CD4-positive, alpha-beta T cell treated with Interleukin-15 for 1 hour (primary cell): Measurements from ENCODE around the gene MYO1D.
A peak's percentile ranks its signal among the peaks of the same experiment; 100 is the strongest.
"Not testable (repeated sequence)": the region's sequence is repeated elsewhere in the genome, so short reads cannot be mapped to it uniquely, and the experiment has no call there.

ENCODE experiments used
- DNase-seq: peaks from one replicate; pipeline ENCODE4 v3.0.0-alpha.2; 2020

MYO1D gene

DNA sequence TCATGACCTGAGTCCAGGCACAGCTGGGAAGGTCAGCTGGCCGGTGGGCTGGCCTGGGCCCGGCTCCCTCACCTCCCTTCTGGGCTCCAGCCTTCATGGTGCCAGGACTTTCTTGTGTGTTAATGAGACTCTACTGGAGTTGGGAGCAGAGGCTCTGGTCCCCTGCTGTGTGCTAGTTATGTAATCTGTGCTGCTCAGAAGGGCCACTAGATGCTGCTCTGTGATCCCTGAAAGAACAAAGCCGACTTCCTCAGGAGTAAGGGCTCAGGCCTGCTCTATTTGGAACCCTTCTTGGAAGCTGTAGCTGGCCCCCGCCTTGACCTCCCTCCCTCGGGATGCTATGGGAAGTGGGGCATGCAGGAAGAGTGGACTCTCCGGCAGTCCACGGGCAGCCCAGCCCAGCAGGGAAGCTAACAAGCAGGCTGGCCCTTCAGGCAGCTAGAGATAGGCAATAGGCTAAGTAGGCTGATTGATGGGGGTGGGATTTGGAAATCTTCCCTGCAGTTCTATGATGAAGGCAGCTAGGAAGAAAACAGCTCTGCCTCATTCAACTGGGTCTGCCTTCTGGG, 393.4 kb downstream of the MYO1D start:
- peak; percentile 54 for DNase-seq

DNA sequence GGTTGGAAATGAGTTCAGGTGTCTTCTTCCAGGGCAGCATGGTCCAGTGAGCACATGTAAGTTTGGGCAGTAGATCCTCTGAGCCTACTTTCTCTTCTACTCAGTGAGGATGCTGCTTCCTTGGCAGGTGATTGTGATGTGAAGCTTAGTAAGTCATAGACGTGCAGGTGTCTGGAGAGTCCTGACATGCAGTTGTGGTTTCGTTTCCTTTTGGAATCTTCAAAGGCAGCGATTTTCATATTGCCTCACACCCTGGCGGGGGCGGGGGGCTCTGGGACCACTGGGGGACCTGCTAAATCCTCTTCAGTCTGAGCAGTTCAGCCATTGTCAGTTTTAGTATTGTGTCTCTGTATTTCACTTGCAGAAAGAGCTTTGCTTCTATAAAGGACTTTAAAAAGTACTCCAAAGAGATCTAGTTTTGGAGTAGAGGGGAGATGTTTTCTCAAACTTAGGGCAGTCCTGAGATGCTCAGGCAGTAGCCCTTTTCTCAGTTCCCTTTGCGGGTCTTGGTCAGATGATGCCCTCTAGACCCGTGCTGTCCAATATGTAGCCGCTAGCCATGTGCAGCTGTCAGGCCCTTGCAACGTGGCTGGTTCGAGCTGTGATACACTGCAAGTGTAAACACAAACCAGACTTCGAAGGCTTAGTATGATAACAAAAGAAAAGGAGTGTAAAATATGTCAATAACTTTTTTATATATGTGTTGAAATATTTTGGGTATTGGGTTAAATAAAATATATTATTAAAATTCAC, 394.2 kb downstream of the MYO1D start:
- DNase-seq: no peak

DNA sequence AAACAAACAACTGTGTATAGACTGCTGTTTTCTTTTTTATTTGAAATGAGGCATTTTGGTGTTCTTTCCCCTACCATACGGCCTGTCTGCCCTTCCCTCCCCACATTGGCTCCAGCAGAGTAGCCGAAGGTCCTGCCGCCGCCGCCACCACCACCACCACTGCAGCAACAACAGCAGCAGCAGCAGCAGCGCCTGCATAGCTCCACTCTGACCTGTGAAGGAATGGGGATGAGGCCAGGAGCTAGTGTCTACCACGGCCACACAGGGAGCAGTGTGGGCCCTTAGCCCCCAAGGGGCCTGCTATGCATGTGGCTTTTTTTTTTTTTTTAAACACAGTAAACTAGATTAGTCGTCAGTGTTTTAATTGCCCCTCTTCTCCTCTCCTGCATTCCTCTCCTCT, 395.7 kb downstream of the MYO1D start:
- no peak for DNase-seq

DNA sequence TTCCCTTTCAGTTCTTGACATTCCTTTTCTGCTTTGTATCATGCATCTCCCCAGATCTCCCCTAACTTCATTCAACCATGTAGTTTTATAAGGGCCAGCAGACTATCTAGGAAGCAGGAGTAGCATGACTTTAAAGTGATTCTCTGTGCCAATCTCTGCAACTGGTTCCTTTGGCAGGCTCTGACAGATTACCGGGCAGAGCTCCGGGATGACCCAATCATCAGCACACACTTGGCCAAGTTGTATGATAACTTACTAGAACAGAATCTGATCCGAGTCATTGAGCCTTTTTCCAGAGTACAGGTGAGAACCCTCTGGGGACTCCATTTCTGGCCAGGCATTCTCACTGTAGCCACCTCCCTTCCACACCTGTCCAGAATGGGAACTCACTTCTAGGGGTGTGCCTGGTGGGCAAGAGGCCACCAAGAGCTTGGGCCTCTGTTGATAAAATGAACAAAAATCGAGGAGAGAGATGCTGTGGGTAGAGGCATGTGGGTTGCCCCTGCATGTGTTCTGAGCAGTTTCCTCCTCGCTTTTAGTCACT, 397.8 kb downstream of the MYO1D start:
- no peak for DNase-seq

DNA sequence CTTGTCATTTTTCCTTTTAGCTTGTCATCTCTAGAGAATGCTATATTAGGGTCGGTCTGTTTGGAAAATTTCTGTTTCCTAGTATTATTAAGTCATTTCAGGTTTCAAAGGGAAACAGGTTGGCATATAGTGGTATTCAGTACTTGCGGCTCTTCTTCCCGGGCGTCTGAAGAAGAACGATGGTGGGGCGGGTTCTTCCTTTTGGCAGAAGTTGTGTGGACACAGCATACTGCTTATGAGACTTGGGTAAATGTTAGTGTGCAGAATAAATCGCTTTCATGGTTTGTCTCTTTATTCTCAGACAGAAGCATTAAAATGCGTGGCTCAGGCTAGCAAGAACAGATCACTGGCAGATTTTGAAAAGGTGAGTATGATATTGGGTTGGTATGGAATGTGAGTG, 399.7 kb downstream of the MYO1D start:
- DNase-seq: no peak

DNA sequence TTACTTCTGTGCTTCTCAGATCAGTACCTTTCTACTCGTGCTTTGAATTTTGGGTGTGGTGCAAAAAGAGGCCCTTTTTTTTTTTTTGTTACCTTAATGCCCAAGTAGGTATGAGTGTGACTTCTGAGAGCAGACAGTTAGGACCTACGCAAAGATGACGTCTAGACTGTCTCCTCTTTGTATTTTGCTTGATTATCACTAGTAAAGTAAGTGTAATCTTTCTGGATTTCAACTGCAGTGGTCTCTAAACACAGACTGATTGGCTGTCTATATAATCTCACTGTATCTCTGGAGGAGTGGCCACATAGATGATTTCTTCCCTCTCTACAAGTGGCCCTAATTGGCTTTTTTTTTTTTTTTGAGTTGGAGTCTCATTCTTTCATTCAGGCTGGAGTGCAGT, 401.7 kb downstream of the MYO1D start:
- no peak for DNase-seq

DNA sequence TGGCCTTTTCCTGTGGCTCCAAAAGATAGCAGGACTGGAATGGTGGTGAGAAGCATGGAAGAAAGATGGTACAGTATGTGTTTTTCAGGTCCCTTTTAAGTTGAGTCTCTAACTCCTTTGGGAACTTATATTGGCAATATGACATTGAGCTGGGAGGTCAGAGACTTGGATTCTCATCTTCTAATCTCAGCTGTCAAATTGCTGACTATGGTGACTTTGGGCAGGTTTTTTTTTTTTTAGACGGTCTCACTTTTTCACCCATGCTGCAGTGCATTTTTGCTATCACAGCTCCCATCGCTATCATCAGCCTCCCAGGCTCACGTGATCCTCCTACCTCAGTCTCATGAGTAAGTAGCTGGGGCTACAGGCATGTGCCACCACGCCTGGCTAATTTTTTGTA, 405.3 kb downstream of the MYO1D start:
- no peak for DNase-seq

DNA sequence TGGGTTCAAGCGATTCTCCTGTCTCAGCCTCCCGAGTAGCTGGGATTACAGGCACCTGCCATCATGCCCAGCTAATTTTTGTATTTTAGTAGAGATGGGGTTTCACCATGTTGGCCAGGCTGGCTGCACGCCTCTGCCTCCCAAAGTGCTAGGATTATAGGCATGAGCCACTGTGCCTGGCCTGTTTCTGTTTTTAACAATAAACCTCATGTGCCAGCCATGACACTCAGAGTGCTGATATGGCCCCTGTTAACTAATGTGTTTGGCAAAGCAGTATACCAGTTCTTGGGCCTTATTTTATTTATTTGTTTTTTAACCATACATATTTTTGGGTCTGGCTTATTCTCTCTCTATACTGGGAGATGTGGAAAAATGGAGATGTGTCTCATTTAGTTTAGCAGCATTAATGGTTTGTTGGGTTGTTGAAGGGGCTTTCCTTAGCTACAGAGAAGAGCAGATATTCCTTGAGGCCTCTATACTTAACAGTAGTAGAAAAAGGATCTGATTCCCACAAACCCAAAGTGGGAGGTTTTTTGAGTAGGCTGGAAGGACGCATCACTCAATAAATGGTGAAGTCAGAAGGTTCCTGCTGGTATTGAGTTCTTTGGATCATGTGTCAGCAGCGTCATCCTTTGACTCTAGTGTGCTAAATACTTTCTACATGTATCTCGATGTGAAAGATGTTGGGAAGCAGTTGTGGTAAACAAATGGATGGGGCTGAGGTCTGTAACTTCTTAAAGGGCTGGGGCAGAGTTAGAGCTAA, 406.3 kb downstream of the MYO1D start:
- DNase-seq: no peak

DNA sequence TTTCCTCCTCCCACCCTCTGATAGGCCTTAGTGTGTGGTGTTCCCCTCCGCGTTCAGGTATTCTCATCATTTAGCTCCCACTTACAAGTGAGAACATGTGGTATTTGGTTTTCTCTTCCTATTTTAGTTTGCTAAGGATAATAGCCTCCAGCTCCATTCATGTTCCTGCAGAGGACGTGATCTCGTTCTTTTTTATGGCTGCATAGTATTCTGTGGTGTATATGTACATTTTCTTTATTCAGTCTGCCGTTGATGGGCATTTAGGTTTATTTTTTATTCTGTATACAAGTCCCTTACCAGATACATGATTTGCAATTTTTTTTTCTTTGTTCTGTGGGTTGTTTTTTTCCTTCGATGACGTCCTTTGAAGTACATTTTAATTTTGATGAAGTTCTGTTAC, 409.0 kb downstream of the MYO1D start:
- DNase-seq: no peak

DNA sequence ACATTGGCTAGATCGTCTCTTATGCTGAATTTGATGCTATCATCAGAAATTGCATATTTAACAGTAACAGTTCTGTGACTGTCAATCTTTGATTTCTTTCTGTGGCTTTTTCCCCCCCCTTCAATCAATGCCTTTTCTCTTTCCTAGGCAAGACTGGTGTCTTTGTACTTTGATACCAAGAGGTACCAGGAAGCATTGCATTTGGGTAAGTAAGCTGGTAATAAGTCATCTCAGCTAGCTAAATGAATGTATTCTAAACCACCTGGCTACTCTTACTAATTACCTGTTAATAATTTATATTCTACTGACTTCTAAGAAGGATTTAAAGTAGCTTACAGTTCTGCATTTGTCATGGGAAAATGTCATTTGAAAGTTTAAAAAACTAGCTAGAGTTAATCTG, 412.6 kb downstream of the MYO1D start:
- no peak for DNase-seq

DNA sequence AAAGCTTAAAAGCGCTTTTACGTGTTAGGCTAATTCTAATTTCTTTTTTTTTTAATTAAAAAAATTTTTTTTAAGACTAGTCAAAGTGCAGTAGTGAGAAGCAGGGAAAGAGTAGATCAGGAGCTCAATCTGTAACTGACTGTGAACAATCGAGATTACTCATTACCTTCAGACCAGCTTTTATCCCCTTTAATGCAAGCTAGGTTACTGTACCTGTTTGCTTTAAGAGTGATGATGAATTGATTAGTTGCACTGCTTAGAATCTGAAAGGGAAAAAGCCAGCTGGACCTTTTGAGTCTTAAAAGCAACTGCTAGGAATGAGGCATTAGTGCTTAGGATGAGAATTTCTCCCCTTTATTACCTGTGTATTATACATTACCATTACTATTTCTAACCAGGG, 413.6 kb downstream of the MYO1D start:
- DNase-seq: no peak

DNA sequence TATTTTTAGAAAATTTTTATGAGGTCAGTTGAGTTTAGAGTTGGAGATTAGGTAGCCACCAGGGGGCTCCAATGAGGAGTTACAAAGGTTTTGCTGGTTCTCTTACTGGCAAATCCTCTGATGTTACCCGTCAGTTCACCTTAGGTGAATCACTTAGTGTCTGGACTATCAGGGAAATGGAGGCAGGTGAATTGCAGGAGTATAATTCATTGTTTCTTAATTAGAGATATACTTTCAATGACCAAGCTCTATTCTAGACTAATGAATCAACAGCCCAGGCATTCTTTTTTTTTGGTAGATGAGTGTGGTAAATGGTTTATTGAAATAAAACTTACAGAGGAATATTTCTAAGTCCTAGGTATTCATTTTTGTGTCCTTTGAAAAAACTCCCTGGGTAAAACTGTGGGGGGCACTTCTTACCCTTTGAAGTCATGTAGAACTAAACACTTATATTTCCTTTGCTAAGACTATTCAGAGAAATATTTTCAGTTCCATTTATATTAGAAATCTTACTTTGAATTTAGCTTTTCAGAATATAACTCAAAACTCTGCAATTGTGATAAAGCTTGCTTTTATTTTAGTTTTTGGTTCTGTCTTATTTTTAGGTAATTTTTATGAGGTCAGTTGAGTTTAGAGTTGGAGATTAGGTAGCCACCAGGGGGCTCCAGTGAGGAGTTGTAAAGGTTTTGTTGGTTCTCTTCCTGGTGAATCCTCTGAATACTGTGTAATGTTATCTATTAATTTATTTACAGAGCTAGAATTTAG, 414.9 kb downstream of the MYO1D start:
- peak; percentile 52 for DNase-seq

DNA sequence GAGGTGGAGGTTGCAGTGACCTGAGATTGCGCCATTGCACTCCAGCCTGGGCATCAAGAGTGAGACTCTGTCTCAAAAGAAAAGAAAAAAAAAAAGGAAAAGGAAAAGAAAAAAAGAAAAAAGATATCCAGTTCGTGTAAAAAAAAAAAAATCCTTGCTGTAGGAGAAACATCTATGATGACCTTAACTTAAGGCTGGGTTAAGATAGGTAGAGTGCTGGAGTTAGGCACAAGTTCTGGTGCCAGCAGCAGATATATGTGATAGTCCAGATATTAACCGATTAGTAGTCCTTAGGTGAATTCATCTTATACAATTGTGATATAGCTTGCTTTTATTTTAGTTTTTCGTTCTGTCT, 415.4 kb downstream of the MYO1D start:
- no peak for DNase-seq

DNA sequence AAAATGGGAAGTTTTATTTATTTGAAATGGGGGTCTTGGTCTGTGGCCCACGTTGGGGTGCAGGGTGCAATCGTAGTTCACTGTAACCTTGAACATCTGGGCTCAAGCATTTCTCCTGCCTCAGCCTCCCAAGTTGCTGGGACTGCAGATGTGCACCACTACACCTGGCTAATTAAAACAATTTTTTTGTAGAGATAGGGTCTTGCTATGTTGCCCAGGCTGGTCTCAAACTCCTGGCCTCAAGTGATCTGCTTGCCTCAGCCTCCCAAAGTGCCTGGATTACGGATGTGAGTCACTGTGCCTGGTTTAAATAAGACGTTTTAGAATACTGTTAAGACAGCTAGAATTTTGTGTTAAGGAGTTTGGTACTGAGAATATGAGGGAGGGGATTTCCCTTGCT, 416.9 kb downstream of the MYO1D start:
- DNase-seq: no peak

DNA sequence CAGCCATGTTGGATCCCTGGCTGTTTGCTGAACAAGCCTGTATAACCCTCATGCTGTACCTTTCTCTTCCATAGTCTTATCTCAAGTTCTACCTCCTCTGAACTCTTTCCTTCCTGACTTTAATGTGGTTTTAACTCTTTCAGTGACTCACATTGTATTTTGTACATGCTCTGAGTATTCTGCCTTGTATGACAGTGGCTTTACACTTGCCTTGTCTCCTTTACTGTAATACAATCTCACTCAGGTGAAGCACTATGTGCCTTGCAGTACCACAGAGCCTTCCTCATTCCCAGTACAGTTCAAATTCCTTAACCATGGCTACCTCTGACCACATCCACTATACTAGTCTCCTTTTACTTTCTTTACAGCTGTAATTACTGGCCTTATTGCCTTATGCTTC, 418.6 kb downstream of the MYO1D start:
- no peak for DNase-seq

DNA sequence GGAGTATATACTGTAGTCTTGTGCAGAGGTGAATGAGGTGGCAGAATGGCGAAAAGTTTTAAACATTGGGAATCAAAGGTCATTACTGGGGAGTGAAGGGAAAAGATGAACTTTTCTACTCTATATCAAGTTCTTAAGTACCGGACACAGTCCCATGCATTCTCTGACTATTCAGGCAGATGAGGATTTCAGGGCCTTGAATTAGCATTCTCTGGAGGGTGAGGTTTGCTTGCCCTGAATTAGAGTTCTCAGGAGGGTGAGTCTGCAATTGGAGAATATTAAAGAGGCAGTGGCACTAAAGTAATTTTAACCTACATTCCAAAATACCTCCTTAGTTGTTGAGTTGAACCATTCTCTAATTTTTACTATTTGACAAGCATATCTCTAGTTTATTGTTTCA, 423.6 kb downstream of the MYO1D start:
- DNase-seq: no peak

DNA sequence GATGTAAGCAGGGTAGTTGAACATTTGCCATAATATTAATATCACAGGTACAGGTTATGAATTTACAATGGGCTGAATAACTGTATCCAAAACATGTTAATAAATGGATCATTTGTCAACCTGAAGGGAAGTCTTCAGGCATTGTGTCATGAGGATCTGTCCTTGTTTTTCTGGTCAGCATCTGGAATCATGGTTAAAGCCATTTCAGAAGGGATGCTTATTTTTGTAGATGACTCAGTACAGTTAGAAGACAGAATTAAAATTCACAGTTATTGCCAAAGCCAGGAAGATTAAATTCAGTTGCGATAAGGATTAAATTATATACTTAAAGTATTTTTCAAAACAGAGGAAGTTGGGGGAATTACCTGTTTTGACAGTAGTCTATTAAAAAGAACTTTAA, 424.6 kb downstream of the MYO1D start:
- no peak for DNase-seq

DNA sequence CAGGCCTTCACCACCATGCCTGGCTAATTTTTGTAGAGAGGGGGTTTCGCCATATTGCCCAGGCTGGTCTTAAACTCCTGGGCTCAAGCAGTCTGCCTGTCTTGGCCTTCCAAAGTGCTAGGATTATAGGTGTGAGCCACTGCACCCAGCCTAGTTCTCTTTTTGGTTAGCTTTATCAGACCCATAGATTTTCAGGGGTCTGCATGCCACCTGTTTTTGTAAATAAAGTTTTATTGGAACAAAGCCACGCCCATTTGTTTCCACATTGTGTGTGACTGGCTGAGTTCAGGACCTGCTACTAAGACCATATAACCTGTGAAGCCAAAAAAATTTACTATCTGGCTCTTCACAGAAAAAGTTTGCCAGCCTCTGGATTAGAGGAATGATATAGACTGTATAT, 425.0 kb downstream of the MYO1D start:
- DNase-seq: no peak

DNA sequence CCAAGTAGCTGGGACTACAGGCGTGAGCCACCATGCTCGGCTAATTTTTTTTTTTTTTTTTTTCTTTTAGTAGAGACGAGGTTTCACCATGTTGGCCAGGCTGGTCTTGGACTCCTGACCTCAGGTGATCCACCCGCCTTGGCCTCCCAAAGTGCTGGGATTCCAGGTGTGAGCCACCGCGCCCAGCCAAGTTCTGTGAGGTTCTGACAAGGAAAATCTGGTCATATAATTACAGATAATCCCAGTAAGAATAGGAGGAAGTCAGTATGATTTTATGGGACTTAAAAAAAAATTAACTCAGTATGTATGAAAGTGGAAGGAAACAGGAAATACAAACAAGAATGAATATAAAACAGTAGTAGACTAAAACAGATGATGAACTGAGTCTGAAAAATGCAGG, 426.5 kb downstream of the MYO1D start:
- not testable (repeated sequence) for DNase-seq

DNA sequence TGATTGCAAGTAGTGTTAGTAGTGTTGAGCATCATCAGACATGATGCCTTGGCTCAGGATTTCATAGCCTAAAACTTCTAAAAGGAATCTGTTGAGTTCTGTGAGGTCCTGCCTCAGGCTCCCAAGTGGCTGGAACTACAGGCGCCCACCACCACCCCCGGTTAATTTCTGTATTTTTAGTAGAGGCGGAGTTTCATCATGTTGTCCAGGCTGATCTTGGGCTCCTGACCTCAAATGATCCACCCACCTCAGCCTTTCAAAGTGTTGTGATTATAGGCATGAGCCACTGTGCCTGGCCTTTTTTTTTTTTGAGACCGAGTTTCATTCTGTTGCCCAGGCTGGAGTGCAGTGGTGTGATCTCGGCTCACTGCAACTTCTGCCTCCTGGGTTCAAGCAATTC, 427.0 kb downstream of the MYO1D start:
- DNase-seq: no peak

DNA sequence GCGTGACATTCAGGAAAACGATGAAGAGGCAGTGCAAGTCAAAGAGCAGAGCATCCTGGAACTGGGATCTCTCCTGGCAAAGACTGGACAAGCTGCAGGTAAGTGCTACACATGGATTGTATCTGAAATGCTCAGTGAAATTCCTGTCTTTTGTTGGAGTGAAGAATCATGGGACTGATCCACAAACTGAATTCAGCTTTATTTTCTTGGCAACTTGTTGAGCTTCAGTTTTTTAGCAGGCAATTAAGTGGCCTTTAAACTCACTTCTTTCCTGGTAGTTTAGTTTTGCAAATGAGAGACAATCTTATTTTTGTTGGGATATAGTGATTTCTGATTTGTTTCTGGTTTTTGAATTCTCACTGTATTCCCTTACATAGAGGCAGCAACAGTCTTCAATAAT, 430.0 kb downstream of the MYO1D start:
- no peak for DNase-seq

DNA sequence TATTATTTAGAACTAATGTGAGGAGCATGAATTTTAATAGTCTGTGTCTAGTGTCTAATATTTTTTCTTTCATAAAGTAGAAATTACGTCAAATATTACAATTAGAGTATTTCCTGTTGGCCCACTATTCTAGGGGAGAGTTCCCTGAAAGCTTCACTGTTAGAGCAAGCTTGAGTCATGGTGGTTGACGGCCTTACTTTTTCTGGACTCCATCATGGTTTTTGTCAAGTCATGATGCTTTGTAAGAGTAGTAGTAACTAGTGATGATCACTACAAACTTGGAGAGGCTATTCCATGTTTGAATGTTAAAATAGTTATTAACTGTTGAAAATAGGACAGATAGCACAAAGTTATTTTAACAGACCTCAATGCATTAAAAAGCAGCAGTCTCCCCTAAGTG, 431.0 kb downstream of the MYO1D start:
- no peak for DNase-seq

DNA sequence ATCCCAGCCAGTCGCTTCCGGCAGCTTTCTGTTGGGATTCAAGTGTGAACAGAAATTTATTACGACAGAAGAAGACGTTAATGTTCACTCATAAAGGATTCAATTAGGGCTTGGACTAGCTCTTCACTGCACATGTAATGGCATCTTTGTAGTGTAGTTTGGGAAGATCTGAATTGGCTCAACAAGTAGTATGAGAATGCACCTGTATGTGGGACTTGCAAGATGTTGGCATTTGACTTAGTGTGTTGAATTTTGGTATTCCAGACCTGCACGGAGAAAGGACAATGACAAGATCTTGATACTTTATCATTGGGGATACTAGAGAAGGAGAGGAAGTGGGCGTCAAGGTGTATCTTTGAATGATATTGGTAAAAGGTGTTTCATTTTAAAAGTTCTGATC, 431.4 kb downstream of the MYO1D start:
- DNase-seq: no peak

DNA sequence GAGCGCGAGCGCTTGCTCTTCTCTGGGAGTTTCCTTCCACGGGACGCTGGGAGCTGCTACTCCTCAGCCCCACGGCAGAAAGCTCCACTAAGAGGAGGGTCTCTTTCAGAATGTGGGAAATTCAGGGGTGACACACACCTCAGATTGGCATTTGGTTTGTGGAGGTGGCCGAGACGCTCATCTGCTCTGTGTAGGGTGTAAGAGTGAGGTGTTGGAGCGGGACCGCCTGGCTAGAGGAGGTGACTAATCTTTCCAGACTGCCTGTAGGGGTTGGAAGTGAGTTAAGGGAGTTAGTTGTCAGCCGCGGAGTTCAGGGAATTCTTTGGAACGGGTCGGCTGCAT, 431.9 kb downstream of the MYO1D start:
- DNase-seq: peak; percentile 18
